ENCODE measurements around the gene LONRF2.

- TF ChIP-seq POLR2A (IDR thresholded peaks at IDR 0.05), result no peak
- TF ChIP-seq CTCF (IDR thresholded peaks at IDR 0.05), result peak; percentile 13 to 47 (median 34)
- TF ChIP-seq EP300 (IDR thresholded peaks at IDR 0.05), result no peak
Measured at GRCh38 chr2:100246163-100247145, 75.8 kb downstream of the LONRF2 start.

Data from tibial nerve (tissue), 4 donors.